Measurements from ENCODE around the gene RYR1. TPM values are rescaled to one million over a fixed set of nuclear protein-coding genes. Genes with fewer than 3 reads are reported as not detected.
"Not testable (repeated sequence)": the region's sequence is repeated elsewhere in the genome, so short reads cannot be mapped to it uniquely, and the experiment has no call there.

RYR1 gene
- total RNA-seq, 4 donors from 2014 or later: 0.82 to 1.6 (median 1.5) TPM

DNA sequence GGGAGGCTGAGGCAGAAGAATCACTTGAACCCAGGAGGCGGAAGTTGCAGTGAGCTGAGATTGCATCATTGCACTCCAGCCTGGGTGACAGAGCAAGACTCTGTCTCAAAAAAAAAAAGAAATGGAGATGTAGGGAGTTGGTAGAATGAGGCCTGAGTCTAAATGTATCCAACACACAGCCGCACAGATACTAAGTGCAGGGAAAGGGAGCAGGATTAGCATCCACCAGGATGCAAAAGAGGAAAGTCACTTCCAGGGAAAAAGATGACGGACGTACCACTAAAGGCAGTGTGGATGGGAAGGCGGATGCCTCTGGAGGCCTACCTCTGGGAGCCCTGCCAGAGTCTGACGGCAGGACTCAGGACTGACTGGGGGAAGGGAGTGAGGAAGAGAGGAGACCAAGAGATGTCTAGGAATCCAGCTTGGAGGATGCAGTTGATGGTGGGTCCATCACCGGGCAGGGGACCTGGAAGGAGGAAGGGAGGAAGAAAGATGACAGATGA is 23.8 kb upstream of the RYR1 start:
- ATAC-seq: no peak
- TF ChIP-seq POLR2A (IDR thresholded peaks at IDR 0.05) (no peak), POLR2AphosphoS5 (IDR thresholded peaks at IDR 0.05) (no peak), EP300 (IDR thresholded peaks at IDR 0.05) (no peak)
- TF ChIP-seq, protein P1, sequence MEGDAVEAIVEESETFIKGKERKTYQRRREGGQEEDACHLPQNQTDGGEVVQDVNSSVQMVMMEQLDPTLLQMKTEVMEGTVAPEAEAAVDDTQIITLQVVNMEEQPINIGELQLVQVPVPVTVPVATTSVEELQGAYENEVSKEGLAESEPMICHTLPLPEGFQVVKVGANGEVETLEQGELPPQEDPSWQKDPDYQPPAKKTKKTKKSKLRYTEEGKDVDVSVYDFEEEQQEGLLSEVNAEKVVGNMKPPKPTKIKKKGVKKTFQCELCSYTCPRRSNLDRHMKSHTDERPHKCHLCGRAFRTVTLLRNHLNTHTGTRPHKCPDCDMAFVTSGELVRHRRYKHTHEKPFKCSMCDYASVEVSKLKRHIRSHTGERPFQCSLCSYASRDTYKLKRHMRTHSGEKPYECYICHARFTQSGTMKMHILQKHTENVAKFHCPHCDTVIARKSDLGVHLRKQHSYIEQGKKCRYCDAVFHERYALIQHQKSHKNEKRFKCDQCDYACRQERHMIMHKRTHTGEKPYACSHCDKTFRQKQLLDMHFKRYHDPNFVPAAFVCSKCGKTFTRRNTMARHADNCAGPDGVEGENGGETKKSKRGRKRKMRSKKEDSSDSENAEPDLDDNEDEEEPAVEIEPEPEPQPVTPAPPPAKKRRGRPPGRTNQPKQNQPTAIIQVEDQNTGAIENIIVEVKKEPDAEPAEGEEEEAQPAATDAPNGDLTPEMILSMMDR (IDR thresholded peaks at IDR 0.05): no peak
- H3K36me3 ChIP-seq: peaks cover 0 to 42% of the 10 kb centered on the region in 2 donors
- WGBS, 2 donors (ENCODE audit: low coverage in 1 of 2): 31 to 37% methylated on average over 7 of the region's 7 CpGs
- no peak overlapping the region for H3K27ac ChIP-seq
- no peak overlapping the region for H3K4me3 ChIP-seq
- H3K9me3 ChIP-seq: no peaks in the 10 kb centered on the region
- peaks cover 23% of the 10 kb centered on the region for H3K27me3 ChIP-seq
- no peaks in the 10 kb centered on the region for H3K4me1 ChIP-seq

DNA sequence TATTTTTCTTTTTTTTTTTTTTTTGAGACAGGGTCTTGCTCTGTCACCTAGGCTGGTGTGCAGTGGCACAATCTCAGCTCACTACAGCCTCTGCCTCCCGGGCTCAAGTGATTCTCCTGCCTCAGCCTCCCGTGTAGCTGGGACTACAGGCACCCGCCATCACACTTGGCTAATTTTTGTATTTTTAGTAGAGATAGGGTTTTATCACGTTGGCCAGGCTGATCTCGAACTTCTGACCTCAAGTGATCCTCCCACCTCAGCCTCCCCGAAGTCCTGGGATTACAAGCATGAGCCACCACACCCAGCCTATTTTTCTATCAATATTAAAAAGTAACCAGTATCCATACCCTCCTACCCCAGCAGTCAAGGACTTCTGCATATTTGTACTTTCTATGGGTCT is 23.1 kb upstream of the RYR1 start:
- not testable (repeated sequence) for ATAC-seq, H3K27ac ChIP-seq

DNA sequence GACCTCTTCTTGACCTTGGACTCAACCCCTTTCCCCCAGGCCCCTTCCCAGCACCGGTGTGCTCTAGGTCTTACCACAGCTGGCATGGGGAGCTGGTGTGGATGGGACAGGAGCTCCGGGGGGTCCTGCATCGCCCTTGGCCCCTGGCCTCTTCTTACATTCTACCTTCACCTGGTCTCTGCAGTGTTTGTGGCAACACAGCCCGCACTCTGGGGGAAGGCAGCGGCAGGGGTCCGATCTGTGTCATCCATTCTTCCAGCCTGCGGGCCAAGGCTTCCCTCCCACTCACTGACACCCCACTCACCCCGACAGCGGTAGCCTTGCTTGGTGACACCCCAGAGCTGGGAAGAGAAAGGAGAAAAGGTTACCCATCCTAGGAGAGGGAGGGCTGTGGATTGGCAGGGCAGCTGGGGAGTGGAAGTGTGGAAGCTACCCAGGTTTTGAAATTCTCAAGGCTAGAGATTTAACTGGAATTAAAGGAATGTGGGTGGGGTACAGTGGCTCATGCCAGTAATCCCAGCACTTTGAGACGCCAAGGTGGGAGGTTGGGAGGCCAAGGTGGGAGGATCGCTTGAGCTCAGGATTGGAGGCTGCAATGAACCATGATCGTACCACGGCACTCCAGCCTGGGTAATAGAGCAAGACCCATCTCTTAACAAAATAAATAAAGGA is 22.3 kb upstream of the RYR1 start:
- no peak overlapping the region for H3K4me3 ChIP-seq
- peaks cover 0 to 27% of the 10 kb centered on the region in 2 donors for H3K36me3 ChIP-seq
- H3K4me1 ChIP-seq: no peaks in the 10 kb centered on the region
- no peak for ATAC-seq
- no peaks in the 10 kb centered on the region for H3K9me3 ChIP-seq
- TF ChIP-seq POLR2AphosphoS5 (IDR thresholded peaks at IDR 0.05) (no peak), EP300 (IDR thresholded peaks at IDR 0.05) (no peak)
- TF ChIP-seq, protein P1 (IDR thresholded peaks at IDR 0.05): no peak
- H3K27ac ChIP-seq: no peak overlapping the region
- WGBS, 2 donors (ENCODE audit: low coverage in 1 of 2): 64 to 78% methylated on average over 2 to 4 of the region's 13 CpGs
- peaks cover 32% of the 10 kb centered on the region for H3K27me3 ChIP-seq

More for the DNA sequence above, 23.1 kb upstream of the RYR1 start:
- not testable (repeated sequence) for H3K9me3 ChIP-seq, H3K4me1 ChIP-seq, H3K4me3 ChIP-seq
- WGBS, 2 donors (ENCODE audit: low coverage in 1 of 2): 80 to 93% methylated on average over 6 of the region's 6 CpGs
- H3K27me3 ChIP-seq: peaks cover 27% of the 10 kb centered on the region
- H3K36me3 ChIP-seq: peaks cover 0 to 34% of the 10 kb centered on the region in 2 donors

- H3K27me3 ChIP-seq: peaks cover 35% of the 10 kb centered on the region
- ATAC-seq, H3K4me3 ChIP-seq, H3K4me1 ChIP-seq, H3K27ac ChIP-seq, H3K9me3 ChIP-seq: not testable (repeated sequence)
- WGBS, 2 donors (ENCODE audit: low coverage in 1 of 2): 82 to 92% methylated on average over 2 to 3 of the region's 5 CpGs
- H3K36me3 ChIP-seq: peaks cover 0 to 19% of the 10 kb centered on the region in 2 donors
Observed at GRCh38 chr19:38411898-38412297, 21.6 kb upstream of the RYR1 start.

GRCh38 chr19:38412491-38412890 is 21.0 kb upstream of the RYR1 start:
- TF ChIP-seq, protein P1 (IDR thresholded peaks at IDR 0.05): no peak
- no peak overlapping the region for H3K27ac ChIP-seq
- WGBS, 2 donors (ENCODE audit: low coverage in 1 of 2): 89 to 90% methylated on average over 5 to 8 of the region's 8 CpGs
- ATAC-seq: no peak
- H3K4me3 ChIP-seq: no peak overlapping the region
- H3K9me3 ChIP-seq: no peaks in the 10 kb centered on the region
- H3K36me3 ChIP-seq: peaks cover 0 to 13% of the 10 kb centered on the region in 2 donors
- peaks cover 41% of the 10 kb centered on the region for H3K27me3 ChIP-seq
- peaks cover 0 to 1% (median 0%) of the 10 kb centered on the region in 3 donors for H3K4me1 ChIP-seq

GRCh38 chr19:38412961-38413360 is 20.5 kb upstream of the RYR1 start:
- Histone ChIP-seq H3K27ac (no peak overlapping the region), H3K36me3 (peaks cover 0 to 9% of the 10 kb centered on the region in 2 donors), H3K4me1 (peaks cover 0 to 6% (median 3%) of the 10 kb centered on the region in 3 donors), H3K4me3 (no peak overlapping the region), H3K9me3 (no peaks in the 10 kb centered on the region), H3K27me3 (peaks cover 45% of the 10 kb centered on the region)
- no peak for TF ChIP-seq POLR2A (IDR thresholded peaks at IDR 0.05)
- TF ChIP-seq, protein P1 (IDR thresholded peaks at IDR 0.05): no peak
- TF ChIP-seq EP300 (IDR thresholded peaks at IDR 0.05): no peak
- no peak for TF ChIP-seq POLR2AphosphoS5 (IDR thresholded peaks at IDR 0.05)
- 69 to 80% methylated on average over 1 to 7 of the region's 11 CpGs for WGBS, 2 donors (ENCODE audit: low coverage in 1 of 2)
- no peak for ATAC-seq

Data from gastroesophageal sphincter (tissue), 4 donors.